ENCODE measurements around the gene NAV2.

DNA sequence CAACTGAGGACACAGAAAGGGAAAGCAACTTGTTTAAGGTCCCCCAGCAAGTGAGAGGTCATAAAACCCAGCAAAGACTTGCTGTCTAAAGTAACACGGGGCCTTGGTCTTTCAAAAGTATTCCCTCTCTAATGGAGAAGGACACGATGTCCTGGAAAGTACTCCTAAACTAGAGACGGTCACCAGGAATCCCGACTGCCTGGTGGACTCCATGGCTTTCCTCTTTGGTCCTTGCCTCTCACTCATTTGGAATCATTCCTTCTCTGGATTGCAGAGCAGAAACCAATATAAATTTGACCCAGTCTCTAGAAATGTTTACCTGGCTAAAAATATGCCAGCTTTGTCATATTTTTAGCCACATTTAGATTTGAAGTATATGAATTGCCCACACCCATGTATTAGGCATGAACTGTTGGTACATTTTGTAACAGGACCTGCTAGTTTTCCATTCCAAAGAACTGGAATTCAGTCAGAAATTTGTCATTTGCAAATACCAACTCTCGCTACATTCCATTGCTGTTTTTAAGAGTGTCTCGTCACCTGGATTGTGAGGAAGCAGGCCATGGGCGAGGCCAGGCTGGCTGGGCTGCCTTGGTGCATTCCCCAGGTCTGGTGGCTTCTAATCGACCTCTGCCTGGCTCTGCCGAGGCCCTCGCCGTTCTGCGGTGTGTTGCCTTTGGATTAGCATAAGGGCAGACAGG, 12.9 kb downstream of the NAV2 start:
- TF ChIP-seq, protein P1, sequence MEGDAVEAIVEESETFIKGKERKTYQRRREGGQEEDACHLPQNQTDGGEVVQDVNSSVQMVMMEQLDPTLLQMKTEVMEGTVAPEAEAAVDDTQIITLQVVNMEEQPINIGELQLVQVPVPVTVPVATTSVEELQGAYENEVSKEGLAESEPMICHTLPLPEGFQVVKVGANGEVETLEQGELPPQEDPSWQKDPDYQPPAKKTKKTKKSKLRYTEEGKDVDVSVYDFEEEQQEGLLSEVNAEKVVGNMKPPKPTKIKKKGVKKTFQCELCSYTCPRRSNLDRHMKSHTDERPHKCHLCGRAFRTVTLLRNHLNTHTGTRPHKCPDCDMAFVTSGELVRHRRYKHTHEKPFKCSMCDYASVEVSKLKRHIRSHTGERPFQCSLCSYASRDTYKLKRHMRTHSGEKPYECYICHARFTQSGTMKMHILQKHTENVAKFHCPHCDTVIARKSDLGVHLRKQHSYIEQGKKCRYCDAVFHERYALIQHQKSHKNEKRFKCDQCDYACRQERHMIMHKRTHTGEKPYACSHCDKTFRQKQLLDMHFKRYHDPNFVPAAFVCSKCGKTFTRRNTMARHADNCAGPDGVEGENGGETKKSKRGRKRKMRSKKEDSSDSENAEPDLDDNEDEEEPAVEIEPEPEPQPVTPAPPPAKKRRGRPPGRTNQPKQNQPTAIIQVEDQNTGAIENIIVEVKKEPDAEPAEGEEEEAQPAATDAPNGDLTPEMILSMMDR (IDR thresholded peaks at IDR 0.05): no peak
- TF ChIP-seq, protein P2, sequence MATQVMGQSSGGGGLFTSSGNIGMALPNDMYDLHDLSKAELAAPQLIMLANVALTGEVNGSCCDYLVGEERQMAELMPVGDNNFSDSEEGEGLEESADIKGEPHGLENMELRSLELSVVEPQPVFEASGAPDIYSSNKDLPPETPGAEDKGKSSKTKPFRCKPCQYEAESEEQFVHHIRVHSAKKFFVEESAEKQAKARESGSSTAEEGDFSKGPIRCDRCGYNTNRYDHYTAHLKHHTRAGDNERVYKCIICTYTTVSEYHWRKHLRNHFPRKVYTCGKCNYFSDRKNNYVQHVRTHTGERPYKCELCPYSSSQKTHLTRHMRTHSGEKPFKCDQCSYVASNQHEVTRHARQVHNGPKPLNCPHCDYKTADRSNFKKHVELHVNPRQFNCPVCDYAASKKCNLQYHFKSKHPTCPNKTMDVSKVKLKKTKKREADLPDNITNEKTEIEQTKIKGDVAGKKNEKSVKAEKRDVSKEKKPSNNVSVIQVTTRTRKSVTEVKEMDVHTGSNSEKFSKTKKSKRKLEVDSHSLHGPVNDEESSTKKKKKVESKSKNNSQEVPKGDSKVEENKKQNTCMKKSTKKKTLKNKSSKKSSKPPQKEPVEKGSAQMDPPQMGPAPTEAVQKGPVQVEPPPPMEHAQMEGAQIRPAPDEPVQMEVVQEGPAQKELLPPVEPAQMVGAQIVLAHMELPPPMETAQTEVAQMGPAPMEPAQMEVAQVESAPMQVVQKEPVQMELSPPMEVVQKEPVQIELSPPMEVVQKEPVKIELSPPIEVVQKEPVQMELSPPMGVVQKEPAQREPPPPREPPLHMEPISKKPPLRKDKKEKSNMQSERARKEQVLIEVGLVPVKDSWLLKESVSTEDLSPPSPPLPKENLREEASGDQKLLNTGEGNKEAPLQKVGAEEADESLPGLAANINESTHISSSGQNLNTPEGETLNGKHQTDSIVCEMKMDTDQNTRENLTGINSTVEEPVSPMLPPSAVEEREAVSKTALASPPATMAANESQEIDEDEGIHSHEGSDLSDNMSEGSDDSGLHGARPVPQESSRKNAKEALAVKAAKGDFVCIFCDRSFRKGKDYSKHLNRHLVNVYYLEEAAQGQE (IDR thresholded peaks at IDR 0.05; ENCODE audit: insufficient read depth in 1 of 2, low read depth in 2 of 2, low read length in 1 of 2): no peak
